ENCODE results near the gene WNK1.

DNA sequence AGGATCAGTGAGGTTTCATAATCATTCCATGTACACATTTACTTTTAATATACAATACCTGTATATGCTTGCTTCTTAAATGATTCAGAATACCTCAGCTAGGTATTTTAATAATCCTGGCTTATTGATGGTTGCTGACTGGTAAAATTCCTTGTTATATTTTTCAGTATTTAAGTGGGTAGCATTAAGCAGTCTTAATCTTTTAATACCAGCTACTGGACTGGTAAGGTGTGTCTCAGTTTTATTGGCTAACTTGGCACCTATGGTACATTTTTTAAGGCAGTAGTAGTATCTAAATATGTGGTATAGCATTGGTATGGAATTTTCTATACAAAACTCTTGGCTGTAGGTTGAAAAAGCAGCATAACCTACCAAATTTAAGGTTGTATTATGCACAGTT, 100.5 kb downstream of the WNK1 start:
- TF ChIP-seq, protein P1, sequence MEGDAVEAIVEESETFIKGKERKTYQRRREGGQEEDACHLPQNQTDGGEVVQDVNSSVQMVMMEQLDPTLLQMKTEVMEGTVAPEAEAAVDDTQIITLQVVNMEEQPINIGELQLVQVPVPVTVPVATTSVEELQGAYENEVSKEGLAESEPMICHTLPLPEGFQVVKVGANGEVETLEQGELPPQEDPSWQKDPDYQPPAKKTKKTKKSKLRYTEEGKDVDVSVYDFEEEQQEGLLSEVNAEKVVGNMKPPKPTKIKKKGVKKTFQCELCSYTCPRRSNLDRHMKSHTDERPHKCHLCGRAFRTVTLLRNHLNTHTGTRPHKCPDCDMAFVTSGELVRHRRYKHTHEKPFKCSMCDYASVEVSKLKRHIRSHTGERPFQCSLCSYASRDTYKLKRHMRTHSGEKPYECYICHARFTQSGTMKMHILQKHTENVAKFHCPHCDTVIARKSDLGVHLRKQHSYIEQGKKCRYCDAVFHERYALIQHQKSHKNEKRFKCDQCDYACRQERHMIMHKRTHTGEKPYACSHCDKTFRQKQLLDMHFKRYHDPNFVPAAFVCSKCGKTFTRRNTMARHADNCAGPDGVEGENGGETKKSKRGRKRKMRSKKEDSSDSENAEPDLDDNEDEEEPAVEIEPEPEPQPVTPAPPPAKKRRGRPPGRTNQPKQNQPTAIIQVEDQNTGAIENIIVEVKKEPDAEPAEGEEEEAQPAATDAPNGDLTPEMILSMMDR (IDR thresholded peaks at IDR 0.05) = no peak
- TF ChIP-seq POLR2A (IDR thresholded peaks at IDR 0.05) = no peak

Measured in heart left ventricle (tissue), 13 donors.